Fibroblast of pulmonary artery (primary cell): Measurements from ENCODE around the gene GPHB5.
A peak's percentile ranks its signal among the peaks of the same experiment; 100 is the strongest.
"Not testable (repeated sequence)": the region's sequence is repeated elsewhere in the genome, so short reads cannot be mapped to it uniquely, and the experiment has no call there.

ENCODE experiments used
- DNase-seq: peaks from one replicate; pipeline ENCODE4 v3.0.0-alpha.2; 2010; ENCODE audit warnings: low read depth
- H3K4me3 ChIP-seq: replicated peaks from 2 replicates; pipeline ENCODE4 v1.5.1; 2011; ENCODE audit warnings: low read depth, mild to moderate bottlenecking, control low read depth, low read length, moderate library complexity
- TF ChIP-seq, protein P1 (sequence below): IDR thresholded peaks from 2 replicates; pipeline ENCODE4 v1.5.1; 2011; ENCODE audit warnings: mild to moderate bottlenecking, control low read depth, low read length, inconsistent platforms; ENCODE audit errors: missing control alignments

Gene GPHB5

GRCh38 chr14:63308723-63309317 lies 9.9 kb downstream of the GPHB5 start:
- TF ChIP-seq, protein P1, sequence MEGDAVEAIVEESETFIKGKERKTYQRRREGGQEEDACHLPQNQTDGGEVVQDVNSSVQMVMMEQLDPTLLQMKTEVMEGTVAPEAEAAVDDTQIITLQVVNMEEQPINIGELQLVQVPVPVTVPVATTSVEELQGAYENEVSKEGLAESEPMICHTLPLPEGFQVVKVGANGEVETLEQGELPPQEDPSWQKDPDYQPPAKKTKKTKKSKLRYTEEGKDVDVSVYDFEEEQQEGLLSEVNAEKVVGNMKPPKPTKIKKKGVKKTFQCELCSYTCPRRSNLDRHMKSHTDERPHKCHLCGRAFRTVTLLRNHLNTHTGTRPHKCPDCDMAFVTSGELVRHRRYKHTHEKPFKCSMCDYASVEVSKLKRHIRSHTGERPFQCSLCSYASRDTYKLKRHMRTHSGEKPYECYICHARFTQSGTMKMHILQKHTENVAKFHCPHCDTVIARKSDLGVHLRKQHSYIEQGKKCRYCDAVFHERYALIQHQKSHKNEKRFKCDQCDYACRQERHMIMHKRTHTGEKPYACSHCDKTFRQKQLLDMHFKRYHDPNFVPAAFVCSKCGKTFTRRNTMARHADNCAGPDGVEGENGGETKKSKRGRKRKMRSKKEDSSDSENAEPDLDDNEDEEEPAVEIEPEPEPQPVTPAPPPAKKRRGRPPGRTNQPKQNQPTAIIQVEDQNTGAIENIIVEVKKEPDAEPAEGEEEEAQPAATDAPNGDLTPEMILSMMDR = peak; percentile 71
- peak; percentile 47 for DNase-seq
- H3K4me3 ChIP-seq = no peak overlapping the region

- H3K4me3 ChIP-seq, DNase-seq: not testable (repeated sequence)
Measured at GRCh38 chr14:63304429-63304828, 14.3 kb downstream of the GPHB5 start.

GRCh38 chr14:63301891-63302534 lies 16.7 kb downstream of the GPHB5 start:
- no peak overlapping the region for H3K4me3 ChIP-seq
- no peak for DNase-seq
- TF ChIP-seq, protein P1 = no peak

- no peak overlapping the region for H3K4me3 ChIP-seq
- DNase-seq = no peak
- TF ChIP-seq, protein P1 = no peak
Measured at GRCh38 chr14:63300854-63301253, 17.9 kb downstream of the GPHB5 start.

DNA sequence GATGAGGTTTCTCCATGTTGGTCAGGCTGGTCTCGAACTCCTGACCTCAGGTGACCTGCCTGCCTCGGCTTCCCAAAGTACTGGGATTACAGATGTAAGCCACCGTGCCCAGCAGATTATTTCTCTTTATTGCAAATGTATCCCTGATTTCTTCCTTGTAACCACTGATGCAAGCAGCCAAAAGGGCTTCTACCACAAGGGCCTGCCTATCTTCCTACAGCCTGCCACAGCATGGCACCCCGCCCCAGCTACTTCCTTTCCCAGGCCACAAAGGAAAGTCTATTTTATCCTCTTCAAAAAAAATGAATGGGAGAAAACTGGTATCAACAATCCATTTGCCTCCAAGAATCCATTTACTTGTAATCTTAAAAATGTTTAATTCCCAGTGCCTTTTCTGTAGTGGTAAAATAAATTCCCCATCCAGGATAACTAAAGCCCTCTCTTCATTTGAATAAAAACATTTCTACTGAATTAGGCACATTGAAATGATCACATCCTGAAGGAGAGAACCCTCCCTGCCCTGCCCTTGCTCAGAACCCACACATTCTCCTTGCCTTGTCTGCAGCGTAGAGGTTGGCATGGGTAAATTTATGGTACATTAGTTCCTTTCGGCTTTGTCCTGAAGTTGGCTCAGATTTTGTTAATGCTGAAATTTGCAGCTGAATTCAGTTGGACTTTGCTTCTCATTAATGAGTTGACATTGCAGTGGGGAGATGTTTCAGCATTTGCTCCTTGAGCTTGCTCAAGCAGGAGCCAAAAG lies 19.2 kb downstream of the GPHB5 start:
- TF ChIP-seq, protein P1 = no peak
- DNase-seq = no peak
- no peak overlapping the region for H3K4me3 ChIP-seq

DNA sequence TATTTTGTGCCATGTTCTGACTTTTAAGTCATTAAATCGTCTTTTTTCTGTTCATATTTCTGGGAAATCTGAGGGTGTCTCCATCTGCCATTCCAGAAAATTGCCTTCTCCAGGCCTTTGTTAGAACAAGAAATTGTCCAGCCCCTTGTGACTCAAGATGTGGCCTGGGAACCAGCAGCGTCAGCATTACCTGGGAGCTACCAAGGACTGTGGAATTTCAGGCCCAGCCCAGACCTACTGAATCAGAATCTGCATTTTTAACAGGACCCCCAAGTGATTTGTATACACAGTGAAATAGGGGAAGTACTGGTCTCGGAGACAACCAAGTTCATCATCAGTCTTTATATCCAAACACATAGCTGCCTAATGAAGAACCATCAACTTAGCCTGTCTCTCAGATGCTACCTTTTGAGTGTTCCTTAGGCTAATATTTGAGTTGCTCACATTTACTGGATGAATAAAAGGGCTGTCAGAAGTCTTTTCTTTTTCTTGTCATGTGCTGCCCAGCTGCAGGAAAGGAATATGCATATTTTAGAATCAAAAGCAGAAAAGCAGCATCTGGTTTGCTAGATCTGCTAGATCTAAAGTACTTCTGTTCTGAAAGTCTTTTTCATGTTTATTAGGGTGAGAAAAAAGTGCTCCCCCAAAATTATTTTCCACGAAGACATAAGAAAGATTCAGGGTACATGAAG lies 21.2 kb downstream of the GPHB5 start:
- DNase-seq = no peak
- TF ChIP-seq, protein P1 = no peak
- H3K4me3 ChIP-seq = no peak overlapping the region

DNA sequence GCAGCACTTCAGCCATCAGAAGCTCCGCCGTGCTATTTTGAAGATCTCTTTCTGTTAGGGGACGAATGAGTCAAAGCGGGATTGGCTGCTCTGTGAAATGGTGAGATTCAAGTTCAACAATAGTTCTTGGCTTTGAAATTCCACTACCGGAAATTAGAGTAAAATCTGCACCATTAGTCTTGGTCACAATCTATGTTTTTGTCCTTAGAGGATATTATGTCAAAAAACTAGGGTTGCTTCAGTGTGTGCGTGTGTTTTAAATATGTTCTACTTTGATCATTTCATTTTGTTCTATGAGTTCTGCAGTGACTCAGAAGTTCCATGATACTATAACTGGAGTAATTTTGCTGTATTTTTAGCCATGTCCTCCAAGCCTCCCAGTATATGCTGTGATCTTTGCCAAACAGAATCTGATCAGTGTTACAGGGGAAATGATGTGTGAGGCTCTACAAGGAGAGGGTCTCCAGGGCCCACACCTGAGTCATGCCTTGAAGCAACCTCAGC lies 22.6 kb downstream of the GPHB5 start:
- TF ChIP-seq, protein P1 = no peak
- DNase-seq = peak; percentile 27
- H3K4me3 ChIP-seq = no peak overlapping the region
